HG02642 (cell line): Measurements from ENCODE around the gene VHLL.

Source experiments
- ATAC-seq: cut with Tn5 transposase; IDR thresholded peaks from one replicate; pipeline ENCODE4 v1.9.1; 2021; ENCODE audit warnings: mild to moderate bottlenecking; ENCODE audit not compliant: unreplicated experiment, poor library complexity

VHLL gene

DNA sequence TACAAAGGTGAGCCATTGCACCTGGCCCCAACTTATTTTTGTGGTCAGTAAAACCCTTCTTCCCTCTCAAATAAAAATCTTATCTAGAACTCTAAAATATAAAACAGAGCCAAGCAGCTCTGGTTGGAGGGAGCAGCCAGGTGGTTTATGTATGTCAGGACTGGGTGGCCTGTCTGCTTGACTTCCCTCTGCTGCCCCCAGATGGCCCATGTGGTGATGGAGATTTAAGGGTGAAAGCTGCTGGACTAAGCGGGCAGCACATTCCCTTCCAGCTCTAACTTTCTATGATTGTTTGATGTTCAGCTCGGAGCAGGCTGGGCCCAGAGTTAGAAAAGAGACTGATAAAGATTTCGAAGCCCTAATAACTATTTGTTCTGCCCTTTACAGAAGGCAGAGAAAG, 39.3 kb downstream of the VHLL start:
- no peak for ATAC-seq

DNA sequence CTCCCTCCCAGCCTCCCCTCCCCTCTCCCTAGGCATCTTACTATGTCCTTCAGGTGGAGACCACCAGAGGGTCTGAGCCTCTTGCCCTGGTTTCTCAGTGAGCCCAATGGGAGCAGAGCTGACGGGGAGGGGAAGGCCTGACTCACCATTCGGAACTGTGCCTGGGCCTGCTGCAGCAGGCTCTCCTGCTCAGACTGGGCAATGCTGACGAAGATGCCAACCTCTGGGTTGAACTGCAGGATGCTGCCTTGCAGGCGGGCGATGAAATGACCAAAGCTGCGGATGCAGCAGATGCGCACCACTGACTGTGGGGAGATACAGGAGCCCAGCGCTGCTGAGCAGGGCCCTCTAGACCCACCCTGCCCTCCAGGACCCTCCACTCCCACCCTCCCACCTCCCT, 40.2 kb downstream of the VHLL start:
- ATAC-seq: no peak

DNA sequence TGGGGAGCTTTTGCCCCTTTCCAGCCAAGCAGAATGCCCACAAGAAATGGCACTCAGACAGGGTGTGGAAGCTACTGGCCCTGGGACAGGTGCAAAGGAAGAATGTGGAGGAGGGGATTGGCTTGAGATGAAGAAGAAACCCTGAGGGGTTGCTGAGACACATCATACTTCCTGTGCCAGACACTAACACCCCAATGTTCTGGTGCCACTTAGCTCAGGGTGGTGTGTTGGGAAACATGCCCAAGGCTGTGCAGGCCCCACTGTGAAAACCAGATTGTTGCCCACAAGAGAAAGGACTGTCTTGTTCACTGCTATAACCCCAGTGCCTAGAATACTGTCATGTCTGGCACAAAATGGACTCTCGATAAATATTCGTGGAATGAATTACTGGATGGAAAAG, 41.4 kb downstream of the VHLL start:
- no peak for ATAC-seq

DNA sequence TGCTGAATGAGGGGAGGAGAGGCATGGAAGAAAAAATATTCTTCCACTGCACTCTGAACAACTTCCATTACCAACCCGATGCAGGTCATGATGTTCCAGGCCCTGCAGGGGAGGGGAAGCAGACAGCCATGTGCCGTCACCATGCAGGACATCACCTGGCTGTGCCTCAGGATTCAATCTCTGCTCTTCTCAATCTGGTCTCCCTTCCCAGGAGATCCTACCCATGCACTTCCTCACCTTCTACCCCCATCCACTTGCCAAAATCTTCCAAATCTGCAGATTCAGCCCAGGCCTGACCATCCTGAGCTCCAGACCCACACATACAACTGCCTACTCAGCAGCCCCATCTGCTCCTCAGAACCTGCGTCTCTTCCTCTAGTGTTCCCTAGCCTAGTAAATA, 45.5 kb downstream of the VHLL start:
- no peak for ATAC-seq

DNA sequence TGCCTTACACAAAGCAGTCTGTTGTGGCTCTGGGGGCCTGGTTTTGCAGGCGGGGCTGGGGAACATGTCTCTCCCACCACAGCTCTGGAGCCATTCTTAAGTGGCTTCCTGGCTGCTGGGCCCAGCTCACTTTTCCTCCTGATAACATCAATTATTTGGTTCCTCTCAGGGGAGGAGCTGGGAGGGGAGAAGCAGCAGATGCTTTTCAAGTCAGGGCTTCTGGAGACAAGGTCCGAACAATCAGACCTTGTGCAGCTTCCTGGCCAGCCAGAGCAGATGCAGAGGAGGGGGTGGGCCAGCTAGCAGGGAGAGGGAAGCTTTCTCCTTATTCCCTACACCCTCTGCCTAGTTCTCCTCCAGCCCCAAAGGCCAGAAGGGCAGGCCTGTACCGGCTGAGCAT, 47.6 kb downstream of the VHLL start:
- ATAC-seq: no peak

DNA sequence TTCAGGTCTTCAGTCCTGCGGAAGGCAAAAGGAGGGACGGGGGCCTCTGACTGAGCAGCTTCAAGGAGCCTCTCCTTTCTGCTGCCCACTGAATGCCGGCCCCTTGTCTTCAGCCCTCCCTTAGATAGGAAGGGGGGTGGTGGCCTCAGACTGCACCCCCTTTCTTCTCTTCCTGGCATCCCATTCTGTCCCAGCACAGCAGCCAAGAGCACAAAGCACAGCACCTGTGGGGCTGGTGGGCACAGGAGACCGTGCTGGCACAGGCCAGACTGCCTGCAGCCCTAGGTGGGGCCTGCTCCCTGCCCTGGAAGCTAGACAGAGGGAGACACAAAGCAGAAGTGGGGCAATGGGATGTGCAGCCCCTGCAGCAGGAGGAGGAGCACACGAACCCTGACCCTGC, 49.5 kb downstream of the VHLL start:
- no peak for ATAC-seq
